ENCODE data around the gene WDR53. TPM values are rescaled to one million over a fixed set of nuclear protein-coding genes. Genes with fewer than 3 reads are reported as not detected.

Gene WDR53
- total and polyA plus RNA-seq, 4 donors: 2.7 to 4.5 (median 3.5) TPM

GRCh38 chr3:196554205-196554604, 14.1 kb downstream of the WDR53 start:
- peaks cover 0 to 1% (median 0%) of the 10 kb centered on the region in 4 donors for H3K9me3 ChIP-seq (ENCODE audit: control insufficient read depth in 4 of 4, low read length in 3 of 4)
- H3K27ac ChIP-seq (ENCODE audit: low read depth in 1 of 2, low read length in 2 of 2): no peak overlapping the region
- no peak overlapping the region for H3K4me3 ChIP-seq (ENCODE audit: low read depth in 1 of 3, low read length in 3 of 3)
- peaks cover 0 to 2% (median 0%) of the 10 kb centered on the region in 4 donors for H3K4me1 ChIP-seq (ENCODE audit: control insufficient read depth in 4 of 4, insufficient read depth in 4 of 4, low read length in 3 of 4)
- 81% methylated on average over 3 of the region's 3 CpGs for WGBS
- TF ChIP-seq REST (IDR thresholded peaks at IDR 0.05) (no peak), YY1 (IDR thresholded peaks at IDR 0.05) (no peak), RAD21 (IDR thresholded peaks at IDR 0.05) (no peak), HNF4G (IDR thresholded peaks at IDR 0.05) (no peak), TAF1 (conservative IDR thresholded peaks at IDR 0.05) (no peak), GABPA (IDR thresholded peaks at IDR 0.05 in 1 of 2, conservative IDR thresholded peaks at IDR 0.05 in 1 of 2) (no peak), NR2F2 (IDR thresholded peaks at IDR 0.05) (no peak), SP1 (IDR thresholded peaks at IDR 0.05) (no peak), RXRA (IDR thresholded peaks at IDR 0.05) (no peak), FOXA2 (IDR thresholded peaks at IDR 0.05) (no peak), JUND (IDR thresholded peaks at IDR 0.05) (no peak), HNF4A (conservative IDR thresholded peaks at IDR 0.05) (no peak), MAX (IDR thresholded peaks at IDR 0.05) (no peak), FOXA1 (IDR thresholded peaks at IDR 0.05) (no peak), EGR1 (IDR thresholded peaks at IDR 0.05; ENCODE audit: low read depth in 2 of 2) (no peak), ATF3 (IDR thresholded peaks at IDR 0.05) (no peak), ZBTB33 (IDR thresholded peaks at IDR 0.05) (no peak), CTCF (IDR thresholded peaks at IDR 0.05; ENCODE audit: low read depth, low read length, missing input control) (no peak)
- no peak for DNase-seq (ENCODE audit: low spot score)
- H3K9ac ChIP-seq (ENCODE audit: low read depth in 1 of 2, low read length in 2 of 2): no peak overlapping the region
- no peaks in the 10 kb centered on the region for H3K27me3 ChIP-seq (ENCODE audit: control insufficient read depth in 4 of 4, insufficient read depth in 4 of 4, low read length in 3 of 4)
- H3K36me3 ChIP-seq (ENCODE audit: control insufficient read depth in 4 of 4, insufficient read depth in 3 of 4, low read depth in 1 of 4, low read length in 3 of 4): peaks cover 0 to 3% (median 1%) of the 10 kb centered on the region in 4 donors

Data from liver (tissue), 9 donors.